Fibroblast of skin of left biceps (primary cell): ENCODE data around the gene ARHGEF10L.

ENCODE experiments used
- DNase-seq, 2 experiments: peaks; one replicate each; pipeline ENCODE4 v3.0.0-alpha.2; 2013; ENCODE audit warnings: low read depth in 2 of 2

The ARHGEF10L gene

GRCh38 chr1:17654519-17654918 is 115.0 kb downstream of the ARHGEF10L start:
- DNase-seq = no peak

GRCh38 chr1:17655169-17655568 is 115.7 kb downstream of the ARHGEF10L start:
- no peak for DNase-seq

GRCh38 chr1:17655922-17656321 is 116.4 kb downstream of the ARHGEF10L start:
- no peak for DNase-seq

GRCh38 chr1:17657436-17657835 is 117.9 kb downstream of the ARHGEF10L start:
- DNase-seq = no peak

GRCh38 chr1:17658837-17659236 is 119.3 kb downstream of the ARHGEF10L start:
- DNase-seq = no peak

GRCh38 chr1:17661546-17662157 is 122.2 kb downstream of the ARHGEF10L start:
- DNase-seq = peak in 1 of 2 experiments; percentile 4

- DNase-seq = no peak
Measured at GRCh38 chr1:17662296-17662695, 122.8 kb downstream of the ARHGEF10L start.

GRCh38 chr1:17662786-17663185 is 123.3 kb downstream of the ARHGEF10L start:
- DNase-seq = no peak

GRCh38 chr1:17663646-17664045 is 124.1 kb downstream of the ARHGEF10L start:
- DNase-seq = no peak

GRCh38 chr1:17664322-17664721 is 124.8 kb downstream of the ARHGEF10L start:
- no peak for DNase-seq

- no peak for DNase-seq
Measured at GRCh38 chr1:17665054-17665453, 125.6 kb downstream of the ARHGEF10L start.

- no peak for DNase-seq
Measured at GRCh38 chr1:17665950-17666720, 126.6 kb downstream of the ARHGEF10L start.

- DNase-seq = no peak
Measured at GRCh38 chr1:17667641-17668040, 128.1 kb downstream of the ARHGEF10L start.

GRCh38 chr1:17668195-17668594 is 128.7 kb downstream of the ARHGEF10L start:
- no peak for DNase-seq

- no peak for DNase-seq
Measured at GRCh38 chr1:17668624-17669175, 129.2 kb downstream of the ARHGEF10L start.

GRCh38 chr1:17669305-17669704 is 129.8 kb downstream of the ARHGEF10L start:
- no peak for DNase-seq

GRCh38 chr1:17669866-17670451 is 130.5 kb downstream of the ARHGEF10L start:
- DNase-seq = no peak

GRCh38 chr1:17670587-17671313 is 131.3 kb downstream of the ARHGEF10L start:
- DNase-seq = no peak

GRCh38 chr1:17671314-17671705 is 131.8 kb downstream of the ARHGEF10L start:
- DNase-seq = no peak

GRCh38 chr1:17671741-17672140 is 132.2 kb downstream of the ARHGEF10L start:
- no peak for DNase-seq

- no peak for DNase-seq
Measured at GRCh38 chr1:17672226-17672625, 132.7 kb downstream of the ARHGEF10L start.
